ENCODE measurements around the gene RBM4.

The RBM4 gene

GRCh38 chr11:66685276-66686099, 47.0 kb downstream of the RBM4 start:
- no peak for TF ChIP-seq CTCF (IDR thresholded peaks at IDR 0.05; ENCODE audit: insufficient read depth, low read depth, low read length, missing control alignments)
- DNase-seq (ENCODE audit: low read depth): no peak
- no peak overlapping the region for H3K4me3 ChIP-seq (ENCODE audit: low read depth, low read length)

- H3K4me3 ChIP-seq (ENCODE audit: low read depth, low read length): no peak overlapping the region
- no peak for DNase-seq (ENCODE audit: low read depth)
- TF ChIP-seq CTCF (IDR thresholded peaks at IDR 0.05; ENCODE audit: insufficient read depth, low read depth, low read length, missing control alignments): no peak
Measured at GRCh38 chr11:66686100-66686785, 47.7 kb downstream of the RBM4 start.

DNA sequence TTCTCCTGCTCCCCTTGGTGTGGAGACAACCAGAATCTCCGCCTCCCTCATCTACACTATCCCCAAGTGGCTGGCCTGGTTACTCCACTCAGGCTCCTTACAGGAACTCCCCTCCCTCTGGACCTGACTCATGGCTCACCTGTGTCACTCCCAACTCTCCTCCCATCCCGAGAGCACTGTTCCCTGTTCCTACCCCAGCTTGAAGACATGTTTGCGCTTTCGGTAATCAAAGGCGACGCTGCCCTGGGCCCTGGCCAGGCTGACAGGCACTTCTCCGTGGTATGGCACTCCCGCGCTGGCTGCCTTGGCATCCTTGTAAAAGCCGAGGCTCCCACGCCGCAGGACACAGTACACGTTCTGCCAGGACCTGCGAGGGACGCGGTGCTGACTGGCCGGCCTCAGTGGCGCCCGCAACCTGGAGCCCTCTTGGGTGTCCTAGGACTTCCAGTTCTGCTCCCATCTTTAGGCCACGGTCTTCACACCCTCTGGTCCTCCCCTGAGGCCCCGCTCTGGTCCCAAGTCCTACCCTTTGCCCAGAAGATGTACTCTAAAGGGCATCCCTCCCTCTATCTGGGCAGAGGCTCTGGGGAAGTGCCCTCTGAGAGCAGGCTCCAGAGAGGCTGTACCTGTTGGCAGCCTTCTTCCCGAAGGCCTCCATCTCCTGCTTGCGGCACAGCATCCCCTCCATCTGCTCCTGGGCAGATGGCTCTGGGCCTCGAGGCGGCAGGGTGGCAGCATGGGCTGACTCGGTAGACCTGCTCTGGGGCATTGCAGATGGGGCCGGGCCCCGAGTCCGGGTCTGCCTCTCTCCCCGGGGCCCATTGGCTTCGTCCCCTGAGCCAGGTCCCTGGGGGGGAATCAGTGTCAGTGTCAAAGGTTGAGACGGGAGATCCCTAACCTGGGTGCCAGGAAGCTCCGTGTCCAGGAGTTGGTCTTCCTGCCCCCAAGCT, 48.6 kb downstream of the RBM4 start:
- TF ChIP-seq CTCF (IDR thresholded peaks at IDR 0.05; ENCODE audit: insufficient read depth, low read depth, low read length, missing control alignments): no peak

DNA sequence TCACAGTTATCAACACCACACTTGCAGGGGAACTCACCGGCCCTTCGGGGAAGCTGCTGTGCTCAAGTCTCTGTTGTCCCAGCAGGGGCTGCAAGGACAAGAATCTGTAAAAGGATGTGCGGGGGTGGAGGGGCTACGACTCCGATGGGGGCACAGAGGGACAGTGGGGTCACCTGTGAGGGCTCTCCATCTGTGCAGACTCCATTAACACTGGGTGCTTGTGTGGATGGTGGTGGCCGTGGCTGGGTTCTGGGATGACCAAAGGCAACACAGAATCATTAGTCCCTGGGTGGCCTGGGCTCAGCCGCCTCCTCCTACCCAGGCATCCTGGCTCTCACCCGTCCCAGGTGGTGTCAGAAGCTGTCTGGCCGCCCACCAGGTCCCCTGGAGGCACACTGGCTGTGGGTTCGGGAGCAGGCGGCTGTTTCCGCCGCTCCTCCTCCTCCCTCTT, 49.4 kb downstream of the RBM4 start:
- DNase-seq (ENCODE audit: low read depth): no peak
- no peak for TF ChIP-seq CTCF (IDR thresholded peaks at IDR 0.05; ENCODE audit: insufficient read depth, low read depth, low read length, missing control alignments)

More for the DNA sequence above, 48.6 kb downstream of the RBM4 start:
- H3K4me3 ChIP-seq (ENCODE audit: low read depth, low read length): no peak overlapping the region
- no peak for DNase-seq (ENCODE audit: low read depth)

DNA sequence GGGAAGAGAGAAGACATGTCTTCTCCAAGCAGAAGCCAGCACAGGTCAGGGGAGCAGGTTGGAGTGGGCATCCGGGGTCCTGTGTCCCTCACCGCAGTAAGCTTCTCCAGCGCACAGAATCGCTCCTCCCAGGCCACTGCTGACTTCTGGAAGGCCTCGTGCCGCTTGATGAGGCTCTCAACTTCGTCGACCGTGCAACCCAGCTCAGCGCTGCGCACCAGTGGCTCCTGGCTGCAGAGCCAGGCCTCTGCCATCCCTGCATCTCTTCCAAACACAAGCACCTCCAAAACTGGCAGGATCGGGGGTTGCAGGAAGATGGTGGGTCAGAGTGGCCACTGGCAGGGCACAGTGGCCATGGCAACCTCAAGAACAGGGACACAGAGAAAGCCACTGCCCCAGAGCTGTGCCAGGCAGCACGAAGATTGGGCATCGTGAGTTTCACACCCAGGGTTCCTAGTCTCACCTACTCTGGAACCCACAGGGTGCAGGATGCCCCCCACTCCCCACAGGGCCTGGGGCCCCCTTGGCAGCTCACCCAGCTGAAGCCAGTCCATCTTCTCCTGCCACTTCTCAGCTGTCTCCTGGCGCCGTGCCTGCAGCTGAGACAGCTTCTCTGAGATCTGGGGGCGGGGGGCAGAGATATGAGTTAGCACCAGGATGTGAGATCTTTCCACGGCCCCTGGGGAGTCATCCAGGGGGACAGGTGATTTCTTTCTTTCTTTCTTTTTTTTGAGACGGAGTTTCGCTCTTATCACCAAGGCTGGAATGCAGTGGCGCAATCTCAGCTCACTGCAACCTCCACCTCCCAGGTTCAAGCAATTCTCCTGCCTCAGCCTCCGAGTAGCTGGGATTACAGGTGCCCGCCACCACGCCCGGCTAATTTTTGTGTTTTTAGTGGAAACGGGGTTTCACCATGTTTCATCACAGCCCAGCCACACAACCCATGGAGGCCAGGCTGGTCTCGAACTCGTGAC, 50.3 kb downstream of the RBM4 start:
- DNase-seq (ENCODE audit: low read depth): no peak
- no peak for TF ChIP-seq CTCF (IDR thresholded peaks at IDR 0.05; ENCODE audit: insufficient read depth, low read depth, low read length, missing control alignments)
- H3K4me3 ChIP-seq (ENCODE audit: low read depth, low read length): no peak overlapping the region

More for the DNA sequence above, 49.4 kb downstream of the RBM4 start:
- no peak overlapping the region for H3K4me3 ChIP-seq (ENCODE audit: low read depth, low read length)

All from GM12865 (cell line).